Gastrocnemius medialis (tissue), 4 donors: ENCODE measurements around the gene GAB2. TPM values are rescaled to one million over a fixed set of nuclear protein-coding genes. Genes with fewer than 3 reads are reported as not detected.

Experiments
- ATAC-seq, 2 donors: fragments of 150-250 bp; one replicate each; pipeline ENCODE4 v1.9.1; 2016
- DNase-seq, 2 donors: peaks; one replicate each; pipeline ENCODE4 v3.0.0-alpha.2; 2019
- H3K27ac ChIP-seq, 4 donors: fragments of 200-600 bp; sonication (generic); 1 replicate in 1 of 4; 2 replicates in 3 of 4; pipeline ENCODE4 v1.5.1; 2016 to 2018; ENCODE audit warnings: mild to moderate bottlenecking in 2 of 4, moderate library complexity in 1 of 4
- H3K27me3 ChIP-seq, 3 donors: fragments of 200-600 bp; sonication (generic) in 2 of 3; 1 replicate in 1 of 3; 2 replicates in 2 of 3; pipeline versions ENCODE4 v1.5.1 to v1.6.0; 2016 to 2019; ENCODE audit warnings: mild to moderate bottlenecking in 1 of 3, moderate library complexity in 1 of 3
- H3K36me3 ChIP-seq, 2 donors: fragments of 200-600 bp; sonication (generic) in 1 of 2; one replicate each; pipeline ENCODE4 v1.5.1; 2017 to 2018
- H3K4me1 ChIP-seq, 2 donors: fragments of 200-600 bp; sonication (generic) in 1 of 2; one replicate each; pipeline ENCODE4 v1.5.1; 2016 to 2017; ENCODE audit warnings: mild to moderate bottlenecking in 2 of 2
- H3K4me3 ChIP-seq, 4 donors: fragments of 200-600 bp; sonication (generic) in 3 of 4; 1 replicate in 1 of 4; 2 replicates in 3 of 4; pipeline ENCODE4 v1.5.1; 2016 to 2019; ENCODE audit warnings: mild to moderate bottlenecking in 2 of 4
- H3K9me3 ChIP-seq, 3 donors: fragments of 200-600 bp; sonication (generic) in 2 of 3; 1 replicate in 1 of 3; 2 replicates in 2 of 3; pipeline ENCODE4 v1.5.1; 2016 to 2019
- POLR2A ChIP-seq, 2 donors: fragments of 450-650 bp; IDR thresholded peaks; one replicate each; pipeline ENCODE4 v1.6.1; 2017; ENCODE audit warnings: antibody characterized with exemption in 2 of 2, mild to moderate bottlenecking in 2 of 2, moderate library complexity in 2 of 2
- in situ Hi-C, 4 donors: fragments of 200-750 bp; cut with MboI; loops; one replicate each; pipeline versions ENCODE4 v1.15.0 to v1.8.0; 2017; ENCODE audit warnings: low sequenced_read_pairs in 4 of 4
- intact Hi-C: fragments of 100-400 bp; cut with DNase I; formaldehyde crosslinking; loops from one replicate; pipeline ENCODE4 v1.15.1; 2023; ENCODE audit warnings: low total_unique reads
- total RNA-seq, 4 donors: library from RNA; depleted of rRNA; stranded (reverse); fragments of >200 nt; gene quantifications; one replicate each; pipeline versions ENCODE4 v1.1.0 to v1.2.3, GENCODE V29; 2016
- TF ChIP-seq, protein P1 (sequence below), 5 experiments: fragments of 450-650 bp in 3 of 5; fragments of 200-600 bp in 2 of 5; sonication (generic) in 2 of 5; IDR thresholded peaks in 4 of 5; conservative IDR thresholded peaks in 1 of 5; 1 replicate in 4 of 5; 2 replicates in 1 of 5; pipeline ENCODE4 v1.5.1; 2016 to 2019; ENCODE audit warnings: antibody characterized with exemption in 5 of 5, mild to moderate bottlenecking in 3 of 5, moderate library complexity in 3 of 5

Gene GAB2
- total RNA-seq, 4 donors from 2014 or later: 4.9 to 68.0 (median 25.8) TPM

DNA sequence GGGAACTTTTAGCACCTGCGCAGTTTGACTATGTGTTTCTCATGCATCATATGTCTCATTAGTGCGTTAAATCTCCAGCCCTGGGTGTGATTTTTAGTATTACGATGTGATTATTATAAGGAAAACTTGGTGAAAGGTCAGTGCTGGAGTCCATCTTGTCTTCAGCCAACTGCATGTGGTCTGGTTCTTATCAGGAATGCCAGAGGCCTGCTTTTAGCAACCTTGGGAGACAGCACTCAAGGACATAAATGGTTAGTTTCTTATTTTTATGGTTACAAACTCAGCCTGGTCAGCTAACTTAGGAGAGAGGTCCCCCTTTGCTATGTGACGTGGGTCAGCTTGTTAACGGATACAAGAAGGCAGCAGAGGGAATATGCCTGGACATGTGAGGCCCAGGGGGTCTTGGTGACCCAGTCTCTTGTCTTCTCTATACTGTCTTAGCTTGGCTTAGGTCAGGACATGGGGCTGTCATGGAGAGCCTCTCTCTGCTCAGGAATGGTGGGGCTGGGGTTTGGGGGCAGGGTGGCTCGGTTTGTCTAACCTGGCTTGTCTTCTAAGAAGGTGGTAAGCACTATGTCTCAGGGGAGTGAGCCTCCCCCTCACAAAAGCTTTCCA, 250.7 kb downstream of the GAB2 start:
- in situ Hi-C loops (no loop called here), intact Hi-C loops (no loop called here)
- TF ChIP-seq POLR2A (IDR thresholded peaks at IDR 0.05): no peak
- TF ChIP-seq, protein P1, sequence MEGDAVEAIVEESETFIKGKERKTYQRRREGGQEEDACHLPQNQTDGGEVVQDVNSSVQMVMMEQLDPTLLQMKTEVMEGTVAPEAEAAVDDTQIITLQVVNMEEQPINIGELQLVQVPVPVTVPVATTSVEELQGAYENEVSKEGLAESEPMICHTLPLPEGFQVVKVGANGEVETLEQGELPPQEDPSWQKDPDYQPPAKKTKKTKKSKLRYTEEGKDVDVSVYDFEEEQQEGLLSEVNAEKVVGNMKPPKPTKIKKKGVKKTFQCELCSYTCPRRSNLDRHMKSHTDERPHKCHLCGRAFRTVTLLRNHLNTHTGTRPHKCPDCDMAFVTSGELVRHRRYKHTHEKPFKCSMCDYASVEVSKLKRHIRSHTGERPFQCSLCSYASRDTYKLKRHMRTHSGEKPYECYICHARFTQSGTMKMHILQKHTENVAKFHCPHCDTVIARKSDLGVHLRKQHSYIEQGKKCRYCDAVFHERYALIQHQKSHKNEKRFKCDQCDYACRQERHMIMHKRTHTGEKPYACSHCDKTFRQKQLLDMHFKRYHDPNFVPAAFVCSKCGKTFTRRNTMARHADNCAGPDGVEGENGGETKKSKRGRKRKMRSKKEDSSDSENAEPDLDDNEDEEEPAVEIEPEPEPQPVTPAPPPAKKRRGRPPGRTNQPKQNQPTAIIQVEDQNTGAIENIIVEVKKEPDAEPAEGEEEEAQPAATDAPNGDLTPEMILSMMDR (IDR thresholded peaks at IDR 0.05 in 4 of 5, conservative IDR thresholded peaks at IDR 0.05 in 1 of 5): no peak
- Histone ChIP-seq H3K27me3 (no peaks in the 10 kb centered on the region), H3K27ac (no peak overlapping the region), H3K36me3 (no peaks in the 10 kb centered on the region), H3K4me3 (no peak overlapping the region), H3K9me3 (no peaks in the 10 kb centered on the region), H3K4me1 (peaks cover 0 to 6% of the 10 kb centered on the region in 2 donors)
- no peak for DNase-seq
- no peak for ATAC-seq

Other genes starting within 250 kb of the GAB2 start
- 10 to 100 TPM in 3 of 4 donors, 1 to 10 TPM in 1; 6.0 to 18.9 (median 15.8) TPM for gene KCTD21, start 229.2 kb downstream of the GAB2 start, total RNA-seq
- gene USP35, start 228.9 kb downstream of the GAB2 start, total RNA-seq: 1 to 10 TPM; 4.6 to 6.1 (median 5.4) TPM
- 10 to 100 TPM; 12.9 to 29.1 (median 18.7) TPM for gene NARS2, start 157.0 kb upstream of the GAB2 start, total RNA-seq